Fibroblast of lung (primary cell): ENCODE results near the gene JUN. TPM values are rescaled to one million over a fixed set of nuclear protein-coding genes. Genes with fewer than 3 reads are reported as not detected.

Experiments used
- DNase-seq, 2 donors: peaks; one replicate each; pipeline versions ENCODE4 v3.0.0 to v3.0.0-alpha.2; 2010; ENCODE audit warnings: low read depth in 2 of 2
- H2AFZ ChIP-seq: 2 replicates; pipeline ENCODE4 v1.5.1; 2012; ENCODE audit warnings: low read length, control low read depth, inconsistent platforms
- H3K27ac ChIP-seq: 2 replicates; pipeline ENCODE4 v1.5.1; 2011; ENCODE audit warnings: low read length, control low read depth; ENCODE audit not compliant: insufficient read depth
- H3K27me3 ChIP-seq: 2 replicates; pipeline ENCODE4 v1.5.1; 2011; ENCODE audit warnings: mild to moderate bottlenecking, low read length; ENCODE audit not compliant: control insufficient read depth, insufficient read depth
- H3K36me3 ChIP-seq: 2 replicates; pipeline ENCODE4 v1.5.1; 2011; ENCODE audit warnings: low read length; ENCODE audit not compliant: control insufficient read depth, insufficient read depth
- H3K4me1 ChIP-seq: 2 replicates; pipeline ENCODE4 v1.5.1; 2011; ENCODE audit warnings: low read length; ENCODE audit not compliant: control insufficient read depth, insufficient read depth; ENCODE audit errors: extremely low read depth
- H3K4me2 ChIP-seq: 2 replicates; pipeline ENCODE4 v1.5.1; 2011; ENCODE audit warnings: low read length, control low read depth; ENCODE audit not compliant: insufficient read depth; ENCODE audit errors: extremely low read depth
- H3K4me3 ChIP-seq, 4 experiments: fragments of 200-600 bp in 1 of 4; sonication (generic) in 1 of 4; replicated peaks in 1 of 4; 2 replicates each; pipeline ENCODE4 v1.5.1; 2011 to 2016; ENCODE audit warnings: low read length in 4 of 4, low read depth in 3 of 4, mild to moderate bottlenecking in 3 of 4, control low read depth in 2 of 4, inconsistent platforms in 1 of 4, mixed read lengths in 1 of 4; ENCODE audit not compliant: insufficient read depth in 1 of 4; ENCODE audit errors: control extremely low read depth in 1 of 4
- H3K79me2 ChIP-seq: 2 replicates; pipeline ENCODE4 v1.5.1; 2012; ENCODE audit warnings: mild to moderate bottlenecking, low read length, inconsistent platforms; ENCODE audit not compliant: control insufficient read depth, insufficient read depth
- H3K9ac ChIP-seq: 2 replicates; pipeline ENCODE4 v1.5.1; 2011; ENCODE audit warnings: mild to moderate bottlenecking, low read length, control low read depth; ENCODE audit not compliant: insufficient read depth
- H3K9me3 ChIP-seq: 2 replicates; pipeline ENCODE4 v1.5.1; 2012; ENCODE audit warnings: low read depth, low read length; ENCODE audit not compliant: control insufficient read depth, insufficient read depth
- H4K20me1 ChIP-seq: 2 replicates; pipeline ENCODE4 v1.5.1; 2011; ENCODE audit warnings: low read length; ENCODE audit not compliant: control insufficient read depth, insufficient read depth; ENCODE audit errors: extremely low read depth
- CTCF ChIP-seq, 2 donors: IDR thresholded peaks in 1 of 2; conservative IDR thresholded peaks in 1 of 2; 1 replicate in 1 of 2; 2 replicates in 1 of 2; pipeline ENCODE4 v1.5.1; 2011 to 2012; ENCODE audit warnings: low read length in 2 of 2, control low read depth in 1 of 2, inconsistent platforms in 1 of 2, low read depth in 1 of 2, mild to moderate bottlenecking in 1 of 2
- EZH2 ChIP-seq: IDR thresholded peaks from 2 replicates; pipeline ENCODE4 v1.5.1; 2012; ENCODE audit warnings: low read length, control low read depth, mild to moderate bottlenecking; ENCODE audit errors: missing control alignments
- polyA minus RNA-seq: library from RNA; depleted of rRNA, polyadenylated mRNA; stranded (reverse); fragments of >200 nt; gene quantifications from 2 replicates; pipeline ENCODE4 v1.2.3, GENCODE V29; 2011; ENCODE audit warnings: low replicate concordance
- polyA plus RNA-seq, 2 donors: library from polyadenylated mRNA; depleted of rRNA in 1 of 2; stranded (reverse) in 1 of 2; unstranded in 1 of 2; fragments of >200 nt; gene quantifications; 2 replicates each; pipeline ENCODE4 v1.2.1, GENCODE V29; 2011 to 2012; ENCODE audit warnings: missing spikeins in 1 of 2
- total RNA-seq: library from RNA; depleted of rRNA; stranded (reverse); fragments of >200 nt; gene quantifications from 2 replicates; pipeline ENCODE4 v1.2.1, GENCODE V29; 2014

The JUN gene
- total RNA-seq (112 and 145 TPM in 2 replicates), polyA plus RNA-seq (22.6 and 73.7 TPM in 2 replicates), polyA minus RNA-seq (34.1 and 57.9 TPM in 2 replicates)
- polyA plus RNA-seq (2012) = 39.2 and 112 TPM in 2 replicates

- no peaks in the 10 kb centered on the region for H3K27me3 ChIP-seq
- peaks cover 10% of the 10 kb centered on the region for H3K36me3 ChIP-seq
- H4K20me1 ChIP-seq = no peaks in the 10 kb centered on the region
- H3K27ac ChIP-seq = peak within 1 kb of the TSS; percentile 98
- H3K4me2 ChIP-seq = peak within 1 kb of the TSS; percentile 85
- no peak within 1 kb of the TSS for H2AFZ ChIP-seq
- H3K9me3 ChIP-seq = no peaks in the 10 kb centered on the region
- peak within 1 kb of the TSS; percentile 98 for H3K9ac ChIP-seq
- peaks cover 11% of the 10 kb centered on the region for H3K4me1 ChIP-seq
- H3K4me3 ChIP-seq = peak within 1 kb of the TSS; percentile 82 to 96 (median 94)
- peaks cover 34% of the 10 kb centered on the region for H3K79me2 ChIP-seq
- TF ChIP-seq CTCF (conservative IDR thresholded peaks at IDR 0.05 in 1 of 2, IDR thresholded peaks at IDR 0.05 in 1 of 2; ENCODE audit: low read depth in 1 of 2, low read length in 2 of 2) = no peak
- TF ChIP-seq EZH2 = no peak
- peak; percentile 99 to 100 for DNase-seq
These were observed at the start of gene JUN for GRCh38 chr1:58783993-58784757. TSS of gene JUN (minus strand) at chr1:58784047. CDS start at chr1:58783070, 977 bp downstream.

GRCh38 chr1:58833166-58833565 is 49.3 kb upstream of the JUN start:
- TF ChIP-seq CTCF (conservative IDR thresholded peaks at IDR 0.05 in 1 of 2, IDR thresholded peaks at IDR 0.05 in 1 of 2; ENCODE audit: low read depth in 1 of 2, low read length in 2 of 2) (no peak), EZH2 (no peak)
- no peaks in the 10 kb centered on the region for H3K36me3 ChIP-seq
- H3K4me2 ChIP-seq = no peak overlapping the region
- no peaks in the 10 kb centered on the region for H3K27me3 ChIP-seq
- H3K9ac ChIP-seq = no peak overlapping the region
- H3K27ac ChIP-seq = no peak overlapping the region
- H3K4me1 ChIP-seq = peaks cover 7% of the 10 kb centered on the region
- no peaks in the 10 kb centered on the region for H4K20me1 ChIP-seq
- no peaks in the 10 kb centered on the region for H3K9me3 ChIP-seq
- H2AFZ ChIP-seq = no peak overlapping the region
- DNase-seq = no peak
- H3K79me2 ChIP-seq = no peaks in the 10 kb centered on the region
- no peak overlapping the region for H3K4me3 ChIP-seq

- no peak overlapping the region for H3K4me3 ChIP-seq
- H3K9ac ChIP-seq = no peak overlapping the region
- H3K27ac ChIP-seq = no peak overlapping the region
- H2AFZ ChIP-seq = no peak overlapping the region
- peaks cover 5% of the 10 kb centered on the region for H3K4me1 ChIP-seq
- H3K9me3 ChIP-seq = no peaks in the 10 kb centered on the region
- no peaks in the 10 kb centered on the region for H3K27me3 ChIP-seq
- no peaks in the 10 kb centered on the region for H4K20me1 ChIP-seq
- TF ChIP-seq EZH2 (no peak), CTCF (conservative IDR thresholded peaks at IDR 0.05 in 1 of 2, IDR thresholded peaks at IDR 0.05 in 1 of 2; ENCODE audit: low read depth in 1 of 2, low read length in 2 of 2) (no peak)
- DNase-seq = no peak
- no peaks in the 10 kb centered on the region for H3K79me2 ChIP-seq
- no peaks in the 10 kb centered on the region for H3K36me3 ChIP-seq
- H3K4me2 ChIP-seq = no peak overlapping the region
These were observed 46.4 kb upstream of the JUN start for GRCh38 chr1:58830291-58830690.
